HG03378 (cell line): ENCODE results near the gene MON2.
"Not testable (repeated sequence)": the region's sequence is repeated elsewhere in the genome, so short reads cannot be mapped to it uniquely, and the experiment has no call there.

Experiments
- ATAC-seq: cut with Tn5 transposase; IDR thresholded peaks from one replicate; pipeline ENCODE4 v1.9.1; 2021; ENCODE audit warnings: mild to moderate bottlenecking, moderate library complexity; ENCODE audit not compliant: unreplicated experiment

Gene MON2

DNA sequence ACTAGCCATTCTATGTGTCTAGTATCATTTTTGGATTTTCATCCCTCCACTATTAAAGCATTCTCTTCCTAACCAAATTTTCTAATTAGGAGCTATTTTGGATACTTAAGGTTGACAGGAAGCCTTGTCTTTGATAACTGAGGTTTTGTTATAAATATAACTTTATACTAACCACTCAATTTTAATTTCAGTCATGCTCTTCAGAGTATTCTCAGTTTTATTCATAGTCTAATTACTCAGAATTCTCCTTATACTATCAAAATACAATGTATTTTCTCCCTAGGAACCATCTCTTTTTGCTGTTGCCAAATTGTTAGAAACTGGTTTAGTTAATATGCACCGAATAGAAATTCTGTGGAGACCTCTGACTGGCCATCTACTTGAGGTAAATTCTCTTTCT, 76.2 kb downstream of the MON2 start:
- ATAC-seq: no peak

DNA sequence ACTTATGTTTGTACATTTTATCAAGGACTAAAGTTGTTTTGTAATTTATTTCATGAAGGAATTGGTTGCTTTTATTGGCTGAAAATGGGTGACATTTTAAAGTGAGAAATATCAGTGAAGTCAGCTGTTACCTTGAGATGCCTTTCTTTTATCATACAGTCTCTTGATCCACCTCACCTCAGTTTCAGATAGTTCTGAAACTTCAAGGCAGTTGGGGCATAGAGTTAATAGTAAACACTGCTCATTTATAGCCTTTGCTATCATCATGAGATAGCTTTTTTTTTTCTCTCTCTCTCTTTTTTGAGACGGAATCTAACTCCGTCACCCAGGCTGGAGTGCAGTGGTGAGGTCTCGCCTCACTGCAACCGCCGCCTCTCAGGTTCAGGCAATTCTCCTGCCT, 76.7 kb downstream of the MON2 start:
- ATAC-seq: no peak

DNA sequence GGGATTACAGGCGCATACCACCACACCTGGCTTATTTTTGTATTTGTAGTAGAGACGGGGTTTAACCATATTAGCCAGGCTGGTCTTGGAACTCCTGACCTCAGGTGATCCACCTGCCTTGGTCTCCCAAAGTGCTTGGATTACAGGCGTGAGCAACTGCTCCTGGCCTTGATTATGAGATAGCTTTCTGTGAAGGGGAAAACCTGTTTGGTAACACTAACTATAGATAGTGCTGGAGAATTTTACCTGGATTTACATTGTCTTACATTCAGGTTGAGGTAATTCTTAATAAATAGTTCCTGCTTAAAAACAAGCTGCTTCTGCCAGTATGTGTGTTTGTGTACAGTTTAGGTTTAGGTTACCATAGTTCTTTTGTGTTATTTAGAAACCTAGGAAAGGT, 77.1 kb downstream of the MON2 start:
- ATAC-seq: no peak

DNA sequence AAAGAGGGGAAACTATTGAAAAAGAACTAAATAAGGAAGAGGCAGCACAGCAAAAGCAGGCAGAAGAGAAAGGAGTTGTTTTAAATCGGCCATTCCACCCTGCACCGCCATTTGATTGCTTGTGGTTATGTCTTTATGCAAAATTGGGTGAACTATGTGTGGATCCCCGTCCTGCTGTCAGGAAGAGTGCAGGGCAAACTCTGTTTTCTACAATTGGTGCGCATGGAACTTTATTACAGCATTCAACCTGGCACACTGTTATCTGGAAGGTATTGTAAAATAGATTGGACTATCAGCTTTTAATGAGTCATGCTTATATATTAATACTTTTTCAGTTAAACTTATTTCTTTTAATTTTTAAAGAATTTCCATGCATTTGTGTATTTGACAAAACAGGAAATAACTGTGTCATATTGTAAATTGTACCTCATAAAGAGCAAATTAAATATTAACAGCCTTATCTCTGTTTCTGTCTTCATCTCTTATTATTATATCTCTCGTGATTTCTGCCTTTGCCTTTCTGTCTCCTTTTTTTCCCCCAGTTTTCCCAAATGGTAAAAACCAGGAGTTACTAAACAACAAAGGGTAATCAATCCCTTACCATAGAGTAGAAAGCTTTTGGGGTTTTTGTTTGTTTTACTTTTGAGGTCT, 86.4 kb downstream of the MON2 start:
- no peak for ATAC-seq

DNA sequence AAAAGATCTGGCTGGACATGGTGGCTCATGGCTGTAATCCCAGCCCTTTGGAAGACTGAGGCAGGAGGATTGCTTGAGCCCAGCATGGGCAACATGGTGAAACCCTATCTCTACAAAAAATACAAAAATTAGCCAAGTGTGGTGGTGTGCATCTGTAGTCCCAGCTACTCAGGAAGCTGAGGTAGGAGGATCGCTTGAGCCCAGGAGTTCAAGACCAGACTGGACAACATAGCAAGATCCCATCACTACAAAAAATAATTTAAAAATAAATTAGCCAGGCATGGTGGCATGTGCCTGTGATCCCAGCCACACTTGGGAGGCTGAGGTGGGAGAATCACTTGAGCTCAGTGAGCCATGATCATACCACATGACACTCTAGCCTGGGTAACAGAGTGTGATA, 92.7 kb downstream of the MON2 start:
- not testable (repeated sequence) for ATAC-seq

DNA sequence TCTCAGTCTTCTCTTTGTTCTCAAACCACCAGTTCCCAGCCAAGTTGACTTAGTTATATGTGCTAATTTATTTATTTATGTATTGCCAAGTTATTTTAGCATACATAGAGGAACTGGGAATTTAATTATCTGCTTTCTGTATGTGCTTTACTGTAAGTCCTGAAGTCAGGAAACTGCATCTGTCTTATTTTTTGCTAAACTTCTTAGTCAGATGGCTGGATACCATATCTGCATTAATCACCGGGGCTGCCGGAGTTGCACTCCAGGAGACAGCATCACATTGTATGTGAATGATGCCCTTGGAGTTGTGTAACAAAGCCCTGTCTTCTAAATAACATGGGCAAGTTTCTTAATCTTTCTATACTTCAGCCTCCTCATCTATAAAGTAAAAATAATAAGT, 96.2 kb downstream of the MON2 start:
- no peak for ATAC-seq

DNA sequence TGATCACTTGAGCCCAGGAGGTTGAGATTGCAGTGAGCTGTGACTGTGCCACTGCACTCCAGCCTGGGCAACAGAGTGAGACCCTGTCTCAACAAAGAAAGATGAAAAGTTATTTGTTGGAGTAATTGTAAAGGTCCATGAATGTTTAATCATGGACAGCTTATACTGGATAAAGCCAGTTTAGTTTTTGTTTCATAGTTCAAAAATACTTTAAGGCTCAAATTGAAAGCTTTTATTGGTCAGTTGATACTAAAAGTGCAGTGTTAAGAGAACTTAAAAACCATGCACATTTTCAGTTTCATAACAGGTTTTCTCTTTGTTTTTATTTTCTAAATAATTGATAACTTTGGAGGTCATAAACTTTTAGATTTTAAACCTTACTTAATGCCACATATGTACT, 108.4 kb downstream of the MON2 start:
- ATAC-seq: no peak

DNA sequence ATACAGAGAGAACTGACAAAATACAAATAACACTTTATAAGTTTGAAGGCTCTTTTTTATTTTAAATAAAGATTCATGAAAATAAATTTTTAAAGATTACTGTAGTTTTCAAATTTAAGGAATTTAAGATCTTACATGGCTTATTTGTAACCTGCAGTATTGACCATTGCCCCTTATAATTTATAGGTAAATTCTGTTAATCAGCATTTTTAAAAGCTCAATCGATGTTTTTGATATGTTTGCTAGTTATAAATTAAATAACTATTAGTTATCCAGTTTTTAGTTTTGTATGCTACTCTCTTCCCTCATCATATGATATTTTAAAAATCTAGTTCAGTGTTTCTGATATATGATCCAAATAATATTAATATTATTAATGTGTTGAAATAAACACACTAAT, 109.9 kb downstream of the MON2 start:
- no peak for ATAC-seq

DNA sequence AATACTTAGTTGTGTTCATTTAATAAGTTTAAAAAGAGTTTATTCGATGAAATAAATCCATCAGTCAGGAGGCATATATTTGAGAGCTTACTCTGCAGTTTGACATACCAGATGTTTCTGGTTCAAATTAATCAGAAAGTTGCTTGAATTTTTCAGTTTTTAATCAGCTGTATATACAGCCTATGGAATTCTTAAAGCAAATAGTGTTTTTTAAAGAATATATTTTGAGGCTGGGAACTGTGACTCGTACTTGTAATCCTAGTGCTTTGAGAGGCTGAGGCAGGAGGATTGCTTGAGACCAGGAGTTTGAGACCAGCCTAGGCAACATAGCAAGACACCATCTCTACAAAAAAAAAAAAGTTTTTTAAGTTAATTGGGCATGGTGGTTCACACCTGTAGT, 112.1 kb downstream of the MON2 start:
- ATAC-seq: no peak

DNA sequence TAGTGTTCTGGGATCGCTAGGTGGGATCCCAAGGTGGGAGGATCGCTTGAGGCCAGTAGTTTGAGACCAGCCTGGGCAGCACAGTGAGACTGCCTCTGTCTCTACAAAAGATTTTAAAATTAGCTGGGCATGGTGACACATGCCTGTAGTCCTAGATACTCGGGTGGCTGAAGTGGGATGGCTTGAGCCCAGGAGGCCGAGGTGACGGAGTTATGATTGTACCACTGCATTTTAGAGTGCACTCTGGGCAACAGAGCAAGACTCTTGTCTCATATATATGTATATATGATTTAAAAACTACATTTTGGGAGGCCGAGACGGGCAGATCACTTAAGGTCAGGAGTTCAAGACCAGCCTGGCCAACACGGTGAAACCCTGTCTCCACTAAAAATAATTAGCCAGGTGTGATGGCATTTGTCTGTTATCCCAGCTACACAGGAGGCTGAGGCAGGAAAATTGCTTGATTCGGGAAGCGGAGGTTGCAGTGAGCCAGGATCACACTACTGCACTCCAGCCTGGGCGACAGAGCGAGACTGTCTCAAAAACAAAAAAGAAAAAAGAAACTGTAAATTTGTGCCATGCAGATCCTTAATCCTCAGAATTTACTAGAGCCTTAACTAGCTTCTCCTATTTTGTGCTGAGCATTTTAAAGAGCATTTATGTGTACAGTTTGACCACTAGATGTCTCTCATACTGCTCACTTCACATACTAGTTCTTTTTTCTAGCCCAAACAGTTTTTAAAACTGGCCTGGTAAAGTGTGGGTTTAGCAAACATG, 114.8 kb downstream of the MON2 start:
- ATAC-seq: peak; percentile 77

DNA sequence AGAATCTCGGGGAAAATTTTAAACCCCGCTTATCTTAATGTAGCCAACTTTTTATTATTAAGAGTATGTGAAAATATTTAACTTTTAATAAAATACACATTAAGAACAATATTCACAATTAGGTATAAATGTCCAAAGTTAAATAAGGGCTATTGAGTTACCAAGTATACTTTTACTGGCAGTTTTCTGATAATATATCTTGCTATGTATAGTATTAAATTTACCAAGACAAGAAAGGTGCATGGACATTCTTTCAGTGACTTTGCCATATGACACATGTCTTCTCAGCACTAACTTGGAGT, 115.4 kb downstream of the MON2 start:
- no peak for ATAC-seq

DNA sequence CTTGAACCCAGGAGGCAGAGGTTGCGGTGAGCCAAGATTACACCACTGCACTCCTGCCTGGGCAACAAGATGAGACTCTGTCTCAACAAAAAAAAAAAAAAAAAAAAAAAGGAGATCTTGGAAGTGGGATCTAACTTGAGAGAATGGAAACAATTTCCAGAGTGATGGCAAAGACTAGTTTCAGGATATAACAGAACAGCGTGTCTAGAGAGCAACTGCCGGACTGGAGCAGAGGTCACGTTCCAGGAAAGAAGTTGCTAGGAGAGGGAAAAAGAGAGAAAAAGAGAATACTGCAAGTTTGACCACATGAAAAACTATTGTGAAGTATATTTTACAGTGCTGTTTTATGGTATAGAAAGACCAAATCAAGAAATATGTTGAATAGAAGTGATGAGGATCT, 118.0 kb downstream of the MON2 start:
- ATAC-seq: no peak

DNA sequence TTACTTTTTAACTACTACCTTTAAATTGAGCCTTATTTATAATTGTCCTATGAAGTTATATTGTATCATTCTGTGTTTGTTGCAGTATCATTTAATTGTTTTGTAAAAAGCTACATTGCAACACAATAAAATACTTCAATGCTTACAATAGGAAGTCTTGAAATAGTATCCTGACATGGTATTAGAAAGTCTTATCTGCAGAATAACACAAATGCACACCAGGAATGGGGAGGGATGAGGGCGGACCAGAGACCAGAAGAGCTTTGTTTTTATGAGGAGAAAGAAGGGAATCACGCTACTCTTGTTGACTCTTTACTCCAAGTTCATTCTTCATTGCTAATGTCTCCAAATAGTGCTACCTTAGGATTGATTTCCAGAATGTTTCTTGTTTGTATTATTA, 120.2 kb downstream of the MON2 start:
- no peak for ATAC-seq

DNA sequence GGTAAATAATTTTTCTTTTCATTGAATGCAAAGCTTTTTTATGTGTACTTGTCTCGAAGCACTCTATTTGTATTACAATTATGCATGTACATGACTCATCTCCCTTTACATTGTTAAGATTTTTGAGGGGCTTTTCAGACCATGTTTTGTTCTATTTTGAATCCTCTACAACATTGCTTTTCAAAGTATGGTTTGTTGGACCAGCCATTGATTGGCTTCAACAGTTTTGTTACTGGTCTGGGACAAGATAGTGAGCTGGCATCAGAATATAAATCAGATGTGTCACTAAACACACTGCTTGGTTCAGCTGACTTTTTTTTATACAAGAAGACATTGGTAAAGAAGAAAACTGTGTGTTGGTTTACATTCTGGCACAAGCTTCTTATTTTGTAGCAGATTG, 122.3 kb downstream of the MON2 start:
- no peak for ATAC-seq

DNA sequence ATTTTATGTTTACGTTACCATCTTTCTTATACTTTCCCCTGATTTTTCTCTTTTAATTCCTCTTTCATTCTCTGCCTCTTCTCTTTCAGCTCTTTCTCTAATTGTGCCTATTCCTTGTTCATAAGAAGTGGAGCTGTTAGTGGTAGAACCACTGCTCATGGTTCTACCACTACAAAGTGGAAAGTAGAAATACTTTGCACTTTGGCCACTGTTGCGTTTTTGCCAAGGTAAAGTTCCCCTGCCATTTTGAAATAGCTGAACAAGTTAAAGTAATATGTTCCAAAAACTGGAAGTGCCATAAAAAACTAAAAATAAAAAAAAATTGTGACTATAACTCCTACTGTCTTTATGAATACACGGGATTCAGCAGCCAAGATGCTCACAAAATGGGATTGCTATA, 130.6 kb downstream of the MON2 start:
- no peak for ATAC-seq

DNA sequence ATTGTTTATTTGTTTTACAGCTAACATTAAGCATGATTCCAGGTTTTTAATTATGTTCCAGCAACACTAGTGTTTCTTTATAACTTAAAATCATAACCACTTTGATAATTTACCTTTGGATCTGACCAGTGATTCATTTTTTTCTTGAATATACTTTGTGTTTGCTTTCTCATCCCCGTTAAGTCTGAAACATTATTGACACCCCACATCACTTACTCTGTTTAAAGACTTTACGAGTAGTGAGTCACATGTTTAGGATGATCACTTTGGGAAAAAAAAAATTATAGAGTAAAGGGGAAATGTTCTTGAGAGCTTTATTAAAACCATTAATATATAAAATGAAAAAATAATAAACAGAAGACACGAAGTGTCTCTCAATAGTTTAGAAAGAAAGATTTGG, 132.2 kb downstream of the MON2 start:
- no peak for ATAC-seq

DNA sequence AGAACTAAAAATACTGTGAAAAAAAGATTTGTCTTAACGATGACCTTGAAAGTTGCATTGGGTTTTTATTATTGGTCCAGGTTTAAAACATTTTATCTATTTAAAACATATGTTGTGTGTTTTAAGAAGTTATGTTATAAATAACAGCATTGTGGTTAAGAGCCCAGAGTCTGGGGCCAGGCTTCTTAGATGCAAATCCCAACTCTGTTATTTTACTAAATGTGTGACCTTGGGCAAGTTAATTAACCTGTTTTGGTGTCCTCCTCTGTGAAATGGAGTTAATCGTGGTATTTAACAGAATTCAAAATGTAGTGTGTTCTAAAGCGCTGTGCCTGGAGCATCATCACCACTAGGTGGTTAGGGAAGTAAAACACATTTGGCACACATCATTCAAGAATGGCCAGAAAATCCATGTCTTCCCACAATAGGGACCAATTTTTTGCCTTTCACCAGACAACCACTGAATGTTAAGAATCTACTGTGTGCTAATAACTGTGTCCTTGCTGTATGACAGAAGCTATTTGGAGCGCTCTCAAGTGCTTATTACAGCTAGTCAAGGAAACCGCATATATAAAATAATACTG, 133.3 kb downstream of the MON2 start:
- ATAC-seq: no peak

DNA sequence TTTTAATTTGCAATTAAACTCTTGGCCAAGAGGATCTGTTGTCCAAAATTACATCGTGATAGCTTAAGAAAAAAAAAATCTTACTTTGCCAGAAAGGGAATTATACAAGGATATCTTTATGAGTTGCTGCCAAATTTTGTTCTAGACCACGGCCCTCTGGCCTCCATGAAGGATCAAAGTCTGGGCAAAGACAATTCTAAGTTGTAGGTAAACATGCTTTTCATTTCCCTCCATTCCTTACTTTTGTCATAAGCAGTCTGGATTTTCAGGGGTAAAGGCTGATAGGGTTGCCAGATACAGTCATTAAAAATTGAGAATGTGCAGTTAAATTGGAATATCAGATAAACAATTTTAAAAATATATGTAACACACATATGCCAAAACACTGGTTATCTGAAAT, 135.1 kb downstream of the MON2 start:
- no peak for ATAC-seq

DNA sequence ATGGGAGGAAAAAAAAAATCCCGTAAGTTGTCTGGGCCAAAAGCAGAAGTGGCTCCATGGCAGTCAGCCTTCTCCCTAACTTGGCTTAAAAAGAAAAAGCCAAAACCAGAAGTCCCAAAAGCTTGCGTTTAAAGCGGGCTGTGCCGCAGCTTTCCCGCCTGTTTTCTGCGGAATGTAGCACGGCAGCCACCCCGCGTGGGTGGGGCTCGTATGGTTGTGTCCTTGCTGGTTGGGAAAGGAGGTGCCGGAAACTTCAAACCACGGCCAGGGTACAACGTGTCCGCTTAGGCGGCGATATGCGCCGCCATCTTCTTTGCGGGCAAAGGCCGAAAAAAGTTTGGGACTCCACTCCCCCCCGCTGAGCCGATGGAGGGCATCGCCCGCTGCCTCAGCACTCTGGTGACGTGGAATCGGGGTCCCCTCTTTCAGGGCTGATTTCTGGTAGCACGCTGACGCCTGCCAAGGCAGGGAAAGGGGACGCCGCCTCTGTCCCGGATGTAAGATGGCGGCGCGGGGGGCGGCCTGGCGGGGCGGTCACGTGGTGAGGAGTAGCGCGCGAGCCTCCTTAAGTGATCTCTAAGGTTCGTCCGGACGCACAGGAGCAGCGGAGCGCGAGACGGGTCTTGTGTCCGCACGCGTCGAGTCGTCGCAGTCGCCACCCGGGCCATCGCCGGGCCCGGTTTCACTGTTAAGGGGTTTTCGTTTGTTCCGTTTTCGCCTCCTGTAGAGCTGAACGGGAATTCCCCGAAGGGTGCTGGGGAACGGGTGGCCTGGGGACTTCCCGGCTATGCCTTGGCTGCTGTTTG, 135.8 kb downstream of the MON2 start:
- peak; percentile 69 for ATAC-seq

DNA sequence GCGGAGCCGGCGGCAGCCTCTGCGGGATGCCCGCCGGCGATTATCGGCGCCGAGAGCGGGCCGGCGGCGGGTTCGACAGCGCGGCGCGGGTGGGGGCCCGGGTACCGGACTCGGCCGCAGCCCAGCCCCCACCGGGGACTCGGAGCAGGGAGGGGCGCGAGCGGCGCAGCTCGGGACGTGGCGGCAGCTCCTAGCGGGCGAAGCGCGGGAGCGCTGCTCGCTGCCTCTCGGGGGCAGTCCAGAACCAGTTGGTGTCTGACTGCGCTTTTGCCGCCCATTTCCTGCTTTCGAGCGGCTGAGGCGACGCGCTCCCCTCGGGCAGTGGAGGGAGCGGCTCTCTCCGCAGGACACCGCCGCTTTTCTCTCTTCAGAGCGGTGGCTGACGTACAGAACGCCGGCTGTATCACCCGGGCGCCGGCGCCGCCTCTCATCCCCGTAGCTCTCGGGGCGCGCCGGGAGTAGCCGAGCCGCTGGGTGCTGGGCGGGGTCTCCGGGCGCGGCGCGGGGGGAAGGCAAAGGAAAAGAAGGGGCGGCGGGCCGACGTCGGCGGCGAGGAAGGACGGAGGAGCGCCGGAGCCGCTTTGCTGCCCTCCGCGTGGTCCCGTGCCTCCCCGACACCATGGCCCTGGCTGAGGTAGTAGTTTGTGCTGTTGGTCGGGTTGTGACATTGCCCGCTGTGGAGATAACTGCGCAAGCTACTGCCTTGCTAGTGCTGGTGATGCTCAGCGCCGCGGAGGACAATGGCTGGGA, 136.6 kb downstream of the MON2 start:
- ATAC-seq: peak; percentile 64

DNA sequence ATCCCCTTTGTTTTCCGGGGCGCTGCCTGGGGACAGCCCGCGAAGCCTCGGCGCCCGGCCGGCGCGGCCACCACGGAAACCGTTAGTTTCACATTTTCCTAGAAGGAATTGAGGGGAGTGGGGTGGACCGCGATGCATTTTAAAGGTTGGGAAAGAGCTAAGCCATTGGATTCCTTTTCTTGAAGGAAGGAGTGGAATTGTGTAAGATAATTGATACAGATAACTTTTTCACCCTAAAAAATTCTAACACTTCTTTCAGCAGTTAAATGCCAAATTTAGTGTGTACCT, 137.1 kb downstream of the MON2 start:
- ATAC-seq: no peak
